ENCODE measurements around the gene CCDC170. TPM values are rescaled to one million over a fixed set of nuclear protein-coding genes. Genes with fewer than 3 reads are reported as not detected.
"Not testable (repeated sequence)": the region's sequence is repeated elsewhere in the genome, so short reads cannot be mapped to it uniquely, and the experiment has no call there.

Gene CCDC170
- total and polyA plus RNA-seq, 3 donors from 2014 or later = 3.1 to 9.5 (median 3.3) TPM

- H3K4me1 ChIP-seq = no peaks in the 10 kb centered on the region
- no peaks in the 10 kb centered on the region for H3K27me3 ChIP-seq
- WGBS, 2 donors = 57 to 70% methylated on average over 1 of the region's 1 CpG
- no peak for TF ChIP-seq POLR2A (IDR thresholded peaks at IDR 0.05)
- no peak for TF ChIP-seq CTCF (IDR thresholded peaks at IDR 0.05)
- H3K36me3 ChIP-seq (ENCODE audit: low read depth, missing control alignments) = no peaks in the 10 kb centered on the region
- no peak for DNase-seq
- H3K27ac ChIP-seq = no peak overlapping the region
- intact Hi-C loops (cut with DNase I; ENCODE audit: low total_unique reads) = no loop called here
- no peaks in the 10 kb centered on the region for H3K9me3 ChIP-seq
- H3K4me3 ChIP-seq = no peak overlapping the region
Observed at GRCh38 chr6:151539506-151540268, 45.9 kb downstream of the CCDC170 start.

GRCh38 chr6:151544453-151544852 is 50.6 kb downstream of the CCDC170 start:
- no peak for DNase-seq
- H3K4me3 ChIP-seq = no peak overlapping the region
- no peak overlapping the region for H3K27ac ChIP-seq
- no peaks in the 10 kb centered on the region for H3K27me3 ChIP-seq
- 98 to 100% methylated on average over 1 of the region's 1 CpG for WGBS, 2 donors
- H3K4me1 ChIP-seq = no peaks in the 10 kb centered on the region
- no peaks in the 10 kb centered on the region for H3K36me3 ChIP-seq (ENCODE audit: low read depth, missing control alignments)
- intact Hi-C loops (cut with DNase I; ENCODE audit: low total_unique reads) = no loop called here
- H3K9me3 ChIP-seq = no peaks in the 10 kb centered on the region
- no peak for TF ChIP-seq CTCF (IDR thresholded peaks at IDR 0.05)

- H3K4me3 ChIP-seq; H3K9me3 ChIP-seq; DNase-seq; H3K27ac ChIP-seq; H3K36me3 ChIP-seq (ENCODE audit: low read depth, missing control alignments); intact Hi-C loops (cut with DNase I; ENCODE audit: low total_unique reads); H3K4me1 ChIP-seq; H3K27me3 ChIP-seq: not testable (repeated sequence)
- WGBS, 2 donors = 94 to 95% methylated on average over 6 of the region's 6 CpGs
Observed at GRCh38 chr6:151544884-151545283, 51.1 kb downstream of the CCDC170 start.

GRCh38 chr6:151546941-151547659 is 53.3 kb downstream of the CCDC170 start:
- no peaks in the 10 kb centered on the region for H3K27me3 ChIP-seq
- TF ChIP-seq POLR2A (IDR thresholded peaks at IDR 0.05) (no peak), CTCF (IDR thresholded peaks at IDR 0.05) (no peak)
- H3K27ac ChIP-seq = no peak overlapping the region
- 69 to 80% methylated on average over 13 of the region's 13 CpGs for WGBS, 2 donors
- no peak overlapping the region for H3K4me3 ChIP-seq
- DNase-seq = peak; percentile 26
- no peaks in the 10 kb centered on the region for H3K4me1 ChIP-seq
- intact Hi-C loops (cut with DNase I; ENCODE audit: low total_unique reads) = no loop called here
- H3K9me3 ChIP-seq = no peaks in the 10 kb centered on the region
- no peaks in the 10 kb centered on the region for H3K36me3 ChIP-seq (ENCODE audit: low read depth, missing control alignments)

GRCh38 chr6:151548201-151548600 is 54.4 kb downstream of the CCDC170 start:
- no peaks in the 10 kb centered on the region for H3K27me3 ChIP-seq
- 62 to 63% methylated on average over 5 of the region's 5 CpGs for WGBS, 2 donors
- no peaks in the 10 kb centered on the region for H3K4me1 ChIP-seq
- no peaks in the 10 kb centered on the region for H3K36me3 ChIP-seq (ENCODE audit: low read depth, missing control alignments)
- DNase-seq = no peak
- no peak overlapping the region for H3K4me3 ChIP-seq
- intact Hi-C loops (cut with DNase I; ENCODE audit: low total_unique reads) = no loop called here
- TF ChIP-seq POLR2A (IDR thresholded peaks at IDR 0.05) (no peak), CTCF (IDR thresholded peaks at IDR 0.05) (no peak)
- H3K9me3 ChIP-seq = no peaks in the 10 kb centered on the region
- no peak overlapping the region for H3K27ac ChIP-seq
